Hippocampal formation (tissue), 2 donors: ENCODE data around the gene TMTC3.
"Not testable (repeated sequence)": the region's sequence is repeated elsewhere in the genome, so short reads cannot be mapped to it uniquely, and the experiment has no call there.

ENCODE experiments used
- DNase-seq, 2 donors: peaks; one replicate each; lab custom pipeline; 2025; lab: John Stamatoyannopoulos, UW

The TMTC3 gene

GRCh38 chr12:88166179-88166578, 24.1 kb downstream of the TMTC3 start:
- DNase-seq, result no peak

GRCh38 chr12:88167384-88167783, 25.3 kb downstream of the TMTC3 start:
- DNase-seq, result no peak

- no peak for DNase-seq
Observed at GRCh38 chr12:88172844-88173407, 30.8 kb downstream of the TMTC3 start.

- no peak for DNase-seq
Observed at GRCh38 chr12:88175544-88175943, 33.4 kb downstream of the TMTC3 start.

- no peak for DNase-seq
Observed at GRCh38 chr12:88179436-88180014, 37.4 kb downstream of the TMTC3 start.

- no peak for DNase-seq
Observed at GRCh38 chr12:88181881-88182280, 39.8 kb downstream of the TMTC3 start.

- DNase-seq, result no peak
Observed at GRCh38 chr12:88182416-88182815, 40.3 kb downstream of the TMTC3 start.

- DNase-seq, result no peak
Observed at GRCh38 chr12:88184196-88184595, 42.1 kb downstream of the TMTC3 start.

- DNase-seq, result no peak
Observed at GRCh38 chr12:88185279-88185678, 43.2 kb downstream of the TMTC3 start.

GRCh38 chr12:88185988-88186387, 43.9 kb downstream of the TMTC3 start:
- no peak for DNase-seq

GRCh38 chr12:88187571-88187970, 45.5 kb downstream of the TMTC3 start:
- no peak for DNase-seq

GRCh38 chr12:88188180-88188579, 46.1 kb downstream of the TMTC3 start:
- no peak for DNase-seq

GRCh38 chr12:88192426-88192825, 50.3 kb downstream of the TMTC3 start:
- DNase-seq, result no peak

GRCh38 chr12:88194868-88195267, 52.8 kb downstream of the TMTC3 start:
- no peak for DNase-seq

GRCh38 chr12:88200029-88200428, 57.9 kb downstream of the TMTC3 start:
- no peak for DNase-seq

GRCh38 chr12:88202500-88202899, 60.4 kb downstream of the TMTC3 start:
- no peak for DNase-seq

GRCh38 chr12:88206601-88207000, 64.5 kb downstream of the TMTC3 start:
- DNase-seq, result no peak

- DNase-seq, result no peak
Observed at GRCh38 chr12:88207921-88208620, 66.0 kb downstream of the TMTC3 start.

GRCh38 chr12:88208661-88209060, 66.6 kb downstream of the TMTC3 start:
- no peak for DNase-seq

GRCh38 chr12:88210311-88210710, 68.2 kb downstream of the TMTC3 start:
- DNase-seq, result not testable (repeated sequence)

- no peak for DNase-seq
Observed at GRCh38 chr12:88218293-88218692, 76.2 kb downstream of the TMTC3 start.

- DNase-seq, result no peak
Observed at GRCh38 chr12:88219861-88220260, 77.8 kb downstream of the TMTC3 start.

- DNase-seq, result no peak
Observed at GRCh38 chr12:88223519-88223918, 81.4 kb downstream of the TMTC3 start.

- no peak for DNase-seq
Observed at GRCh38 chr12:88225776-88226175, 83.7 kb downstream of the TMTC3 start.
